Esophagus mucosa (tissue), 1 donor: Measurements from ENCODE around the gene ZNF484. TPM values are rescaled to one million over a fixed set of nuclear protein-coding genes. Genes with fewer than 3 reads are reported as not detected.

Experiments used
- total RNA-seq: library from RNA; stranded (reverse); gene quantifications from one replicate; pipeline ENCODE4 v1.2.4, GENCODE V29; 2023
- donor health status: DM: yes; HTN: yes; CAD: no.

ZNF484 gene
- total RNA-seq, 1 donor from 2014 or later = 3.0 TPM

Other genes with a start within 250 kb of the ZNF484 start
- 37.6 TPM for gene IPPK, start 207.9 kb downstream of the ZNF484 start, total RNA-seq
- 63.7 TPM for gene BICD2, start 113.2 kb downstream of the ZNF484 start, total RNA-seq
- 2.1 TPM for gene FGD3, start 69.5 kb upstream of the ZNF484 start, total RNA-seq
- 0.96 TPM for gene SUSD3, start 180.7 kb upstream of the ZNF484 start, total RNA-seq
- 19.9 TPM for gene CARD19, start 218.2 kb upstream of the ZNF484 start, total RNA-seq